ENCODE data around the gene ACSL1.
"Not testable (repeated sequence)": the region's sequence is repeated elsewhere in the genome, so short reads cannot be mapped to it uniquely, and the experiment has no call there.

Gene ACSL1

GRCh38 chr4:184755278-184755677 is 70.5 kb downstream of the ACSL1 start:
- DNase-seq (ENCODE audit: low spot score) = no peak

- DNase-seq (ENCODE audit: low spot score) = no peak
These were observed 73.1 kb downstream of the ACSL1 start for GRCh38 chr4:184752496-184753275.

- DNase-seq (ENCODE audit: low spot score) = no peak
These were observed 74.2 kb downstream of the ACSL1 start for GRCh38 chr4:184751585-184751956.

- DNase-seq (ENCODE audit: low spot score) = no peak
These were observed 74.7 kb downstream of the ACSL1 start for GRCh38 chr4:184750926-184751584.

- no peak for DNase-seq (ENCODE audit: low spot score)
These were observed 77.5 kb downstream of the ACSL1 start for GRCh38 chr4:184748251-184748652.

- DNase-seq (ENCODE audit: low spot score) = no peak
These were observed 78.5 kb downstream of the ACSL1 start for GRCh38 chr4:184747034-184747830.

- DNase-seq (ENCODE audit: low spot score) = peak; percentile 64
These were observed 79.7 kb downstream of the ACSL1 start for GRCh38 chr4:184745831-184746795.

- DNase-seq (ENCODE audit: low spot score) = no peak
These were observed 81.5 kb downstream of the ACSL1 start for GRCh38 chr4:184744236-184744635.

GRCh38 chr4:184743650-184744049 is 82.1 kb downstream of the ACSL1 start:
- DNase-seq (ENCODE audit: low spot score) = no peak

GRCh38 chr4:184741651-184742050 is 84.1 kb downstream of the ACSL1 start:
- not testable (repeated sequence) for DNase-seq (ENCODE audit: low spot score)

GRCh38 chr4:184740980-184741391 is 84.8 kb downstream of the ACSL1 start:
- DNase-seq (ENCODE audit: low spot score) = no peak

- DNase-seq (ENCODE audit: low spot score) = not testable (repeated sequence)
These were observed 86.2 kb downstream of the ACSL1 start for GRCh38 chr4:184739575-184739974.

- DNase-seq (ENCODE audit: low spot score) = no peak
These were observed 91.0 kb downstream of the ACSL1 start for GRCh38 chr4:184734758-184735157.

GRCh38 chr4:184733654-184734524 is 91.9 kb downstream of the ACSL1 start, which contains the start of gene CENPU:
CENPU (minus strand) TSS chr4:184734096; CDS start chr4:184734062, 34 bp downstream.
- DNase-seq (ENCODE audit: low spot score) = peak; percentile 96

GRCh38 chr4:184732126-184732525 is 93.6 kb downstream of the ACSL1 start:
- no peak for DNase-seq (ENCODE audit: low spot score)

- DNase-seq (ENCODE audit: low spot score) = no peak
These were observed 94.7 kb downstream of the ACSL1 start for GRCh38 chr4:184731056-184731455.

GRCh38 chr4:184729946-184730345 is 95.8 kb downstream of the ACSL1 start:
- no peak for DNase-seq (ENCODE audit: low spot score)

- no peak for DNase-seq (ENCODE audit: low spot score)
These were observed 96.9 kb downstream of the ACSL1 start for GRCh38 chr4:184728858-184729257.

GRCh38 chr4:184727430-184727829 is 98.3 kb downstream of the ACSL1 start:
- DNase-seq (ENCODE audit: low spot score) = no peak

- no peak for DNase-seq (ENCODE audit: low spot score)
These were observed 103.0 kb downstream of the ACSL1 start for GRCh38 chr4:184722798-184723197.

Measured in CD4-positive, alpha-beta T cell treated with Interleukin-15 for 4 hours (primary cell).